IPS-11a (cell line): ENCODE results near the gene TMEM44.

Experiments used
- H3K4me3 ChIP-seq: one replicate; pipeline ENCODE4 v1.5.1; 2013; ENCODE audit warnings: low read depth, low read length, control low read depth

Gene TMEM44

DNA sequence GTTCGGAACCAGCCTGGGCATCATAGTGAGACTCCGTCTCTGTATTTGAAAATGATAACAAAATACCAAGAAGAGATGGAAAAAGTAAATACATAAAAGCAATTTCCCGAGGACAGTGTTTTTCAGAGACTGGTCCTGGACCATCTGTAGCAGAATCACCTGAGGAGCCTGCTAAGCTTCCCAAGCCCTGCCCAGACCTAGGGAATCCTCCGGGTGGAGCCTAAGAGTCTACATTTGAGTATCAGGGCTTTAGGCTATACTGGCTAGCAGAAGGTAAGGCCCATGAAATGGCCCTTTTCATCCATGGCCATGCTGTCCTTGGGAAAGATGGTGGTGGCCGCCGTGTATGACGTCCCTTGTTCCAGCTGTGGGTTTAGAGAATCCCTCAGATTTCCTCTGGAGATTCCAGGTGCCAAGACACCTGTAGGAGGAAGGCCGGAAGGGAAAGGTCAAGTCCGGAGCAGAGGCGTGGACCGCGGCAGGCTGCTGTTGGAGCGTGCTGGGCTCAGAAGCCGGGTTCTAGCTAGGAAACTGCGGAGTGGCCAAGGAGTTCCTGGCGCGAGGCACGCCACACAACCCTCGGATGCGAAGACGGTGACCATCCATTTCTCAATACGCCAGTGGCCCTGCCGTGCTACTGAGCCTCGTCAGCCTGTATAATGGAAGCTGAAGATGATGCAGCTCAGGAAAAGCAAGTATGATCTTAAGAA, 50.9 kb downstream of the TMEM44 start:
- H3K4me3 ChIP-seq: no peak overlapping the region

DNA sequence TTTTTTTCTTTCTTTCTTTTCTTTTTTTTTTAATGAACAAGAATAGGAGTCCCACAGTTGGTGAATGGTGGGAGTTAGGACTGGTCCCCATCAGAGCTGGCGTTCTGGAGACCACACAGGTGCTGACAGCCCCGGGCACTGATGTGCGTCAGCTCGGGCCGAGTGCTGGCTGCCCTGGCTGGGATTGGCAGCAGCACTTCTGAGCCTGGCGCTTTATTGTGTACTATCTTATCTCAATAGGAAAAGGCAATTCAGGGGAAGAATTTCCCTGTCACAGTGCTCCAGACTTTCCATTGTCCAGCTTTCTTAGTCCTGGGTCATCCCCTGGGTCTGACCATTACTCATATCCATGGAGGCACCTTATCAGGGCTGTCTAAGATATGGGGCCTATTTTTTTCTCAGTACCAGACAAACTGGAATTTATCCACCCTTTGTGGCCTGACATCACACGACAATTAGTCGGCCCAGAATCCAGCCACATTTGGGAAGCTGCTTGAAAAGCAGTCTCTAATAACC, 54.1 kb downstream of the TMEM44 start:
- H3K4me3 ChIP-seq: no peak overlapping the region

DNA sequence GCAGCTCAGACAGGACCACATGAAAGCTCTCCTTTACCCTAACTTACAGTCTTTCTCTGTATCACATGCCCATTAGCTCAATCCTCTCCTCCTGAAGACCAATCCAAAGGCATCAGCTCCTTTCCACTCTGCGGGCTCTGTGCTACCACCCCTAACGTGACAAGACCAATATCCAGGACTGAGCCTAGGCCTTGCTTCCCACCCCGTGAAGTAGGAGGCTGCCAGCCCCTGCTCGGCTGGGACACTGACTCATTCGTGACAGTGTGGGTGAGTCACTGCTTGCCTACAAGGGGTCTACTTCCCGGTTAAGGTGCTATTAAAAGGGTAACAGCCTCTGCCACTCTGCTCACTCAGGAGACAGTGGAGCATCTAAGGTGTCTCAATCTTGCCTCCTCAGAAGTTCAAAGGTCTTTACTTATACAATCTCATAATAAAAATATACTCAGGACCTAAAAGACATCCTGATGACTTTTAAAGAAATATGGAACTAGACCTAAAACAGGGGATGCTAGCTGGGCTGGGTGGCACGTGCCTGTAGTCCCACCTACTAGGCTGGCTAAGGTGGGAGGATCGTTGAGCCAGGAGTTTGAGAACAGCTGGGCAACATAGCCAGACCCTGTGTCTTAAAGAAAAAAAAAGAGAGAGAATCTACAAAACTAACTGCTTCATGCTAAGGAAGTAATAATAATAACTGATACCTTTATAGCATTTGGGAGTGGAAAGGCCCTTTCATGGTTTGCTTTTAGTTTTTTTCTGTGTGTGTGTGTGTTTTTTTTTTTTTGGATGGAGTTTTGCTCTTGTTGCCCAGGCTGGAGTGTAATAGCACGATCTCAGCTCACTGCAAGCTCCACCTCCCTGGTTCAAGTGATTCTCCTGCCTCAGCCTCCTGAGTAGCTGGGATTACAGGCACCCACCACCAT, 55.0 kb downstream of the TMEM44 start:
- no peak overlapping the region for H3K4me3 ChIP-seq

DNA sequence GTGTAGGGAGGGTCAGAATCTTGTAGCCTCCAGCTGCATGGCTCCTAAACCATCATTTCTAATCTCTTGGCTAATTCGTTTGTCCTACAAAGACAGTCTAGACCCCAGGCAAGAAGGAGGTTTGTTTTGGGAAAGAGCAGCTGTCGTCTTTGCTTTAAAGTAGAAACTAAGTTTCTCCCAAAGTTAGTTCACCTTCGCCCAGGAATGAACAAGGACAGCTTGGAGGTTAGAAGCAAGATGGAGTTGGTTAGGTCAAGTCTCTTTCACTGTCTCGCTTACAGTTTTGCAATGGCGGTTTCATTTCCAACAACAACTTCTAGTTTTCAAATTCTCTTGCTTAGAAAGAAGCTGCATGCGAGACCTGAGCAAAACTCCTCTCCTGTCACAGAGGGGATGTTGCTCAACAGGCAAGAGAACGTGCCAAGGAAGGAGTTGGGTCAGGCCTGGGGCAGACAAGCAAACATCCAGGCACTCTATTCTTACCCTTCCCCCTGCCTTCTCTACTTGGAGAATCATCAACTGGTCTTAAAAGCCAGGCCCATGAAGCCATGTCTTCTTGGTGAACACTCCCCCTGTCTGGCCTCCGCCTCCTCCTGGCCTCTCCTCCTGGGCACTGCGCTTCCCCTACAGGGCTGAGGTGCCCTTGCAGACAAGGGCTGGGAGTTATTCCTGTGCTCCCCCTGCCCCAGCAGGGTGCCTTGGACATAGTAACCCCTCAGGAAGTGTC, 57.6 kb downstream of the TMEM44 start:
- H3K4me3 ChIP-seq: no peak overlapping the region

DNA sequence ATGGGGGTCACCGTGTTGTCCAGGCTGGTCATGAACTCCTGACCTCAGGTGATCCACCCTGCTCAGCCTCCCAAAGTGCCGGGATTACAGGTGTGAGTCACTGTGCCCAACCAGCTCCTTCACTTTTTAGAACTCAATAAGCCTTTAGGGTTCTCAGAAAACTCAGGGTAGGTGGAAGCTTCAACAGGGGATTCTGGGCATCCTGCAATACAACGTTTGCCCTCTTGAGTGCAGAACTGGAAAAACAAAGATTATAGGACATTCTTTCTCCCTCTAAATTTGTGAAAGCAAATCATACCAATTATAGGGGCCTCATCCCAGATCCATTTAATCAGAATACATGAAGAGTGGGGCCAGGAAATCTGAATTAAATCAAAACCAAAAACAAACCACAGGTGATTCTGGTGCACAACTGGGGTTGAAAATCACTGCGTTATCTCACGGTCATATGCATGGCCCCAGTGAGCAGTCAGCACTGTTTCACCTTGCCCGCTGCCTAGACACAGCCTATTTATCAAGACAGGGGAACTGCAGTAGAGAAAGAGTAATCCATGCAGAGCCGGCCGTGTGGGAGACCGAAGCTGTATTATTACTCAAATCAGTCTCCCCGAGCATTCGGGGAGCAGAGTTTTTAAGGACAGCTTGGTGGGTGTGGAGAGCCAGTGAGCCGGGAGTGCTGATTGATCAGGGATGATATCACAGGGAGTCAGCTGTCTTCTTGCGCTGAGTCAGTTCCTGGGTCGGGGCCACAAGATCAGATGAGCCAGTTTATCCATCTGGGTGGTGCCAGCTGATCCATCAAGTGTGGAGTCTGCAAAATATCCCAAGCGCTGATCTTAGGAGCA, 58.4 kb downstream of the TMEM44 start:
- no peak overlapping the region for H3K4me3 ChIP-seq

DNA sequence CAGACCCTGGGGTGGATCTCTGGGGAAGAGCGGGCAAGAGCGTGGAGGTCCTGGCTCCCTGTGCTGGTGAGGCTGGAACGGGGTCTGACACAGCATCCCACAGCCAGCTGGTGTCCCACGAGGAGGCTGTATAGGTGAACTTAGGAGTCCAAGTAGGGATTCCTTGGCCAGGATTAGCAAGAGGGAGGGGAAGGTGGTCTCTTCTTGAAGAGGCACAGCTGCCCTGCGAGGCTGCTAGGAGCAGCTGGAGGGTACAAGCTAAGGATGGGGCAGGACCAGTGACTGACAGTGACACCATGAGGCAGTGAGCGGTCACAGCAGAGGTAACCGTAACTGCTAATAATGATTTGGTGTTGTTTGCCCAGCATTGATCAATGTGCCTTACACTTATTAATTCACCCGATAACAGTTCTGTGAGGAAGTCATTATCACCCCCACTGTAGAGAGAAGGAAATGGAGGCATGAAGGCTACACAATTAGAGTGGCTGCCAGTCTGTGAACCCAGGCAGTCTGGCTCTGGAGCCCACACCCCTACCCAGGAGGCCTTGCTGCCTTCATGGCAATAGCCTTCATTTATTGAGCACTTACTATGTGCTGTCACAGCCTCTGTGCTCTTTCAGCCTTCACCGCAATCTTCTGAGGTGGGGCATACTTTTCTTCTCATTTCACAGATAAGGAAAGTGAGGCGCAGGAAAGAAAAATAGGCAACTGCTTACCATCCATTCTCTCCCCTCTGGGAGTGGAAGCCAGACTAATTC, 59.4 kb downstream of the TMEM44 start:
- H3K4me3 ChIP-seq: no peak overlapping the region

DNA sequence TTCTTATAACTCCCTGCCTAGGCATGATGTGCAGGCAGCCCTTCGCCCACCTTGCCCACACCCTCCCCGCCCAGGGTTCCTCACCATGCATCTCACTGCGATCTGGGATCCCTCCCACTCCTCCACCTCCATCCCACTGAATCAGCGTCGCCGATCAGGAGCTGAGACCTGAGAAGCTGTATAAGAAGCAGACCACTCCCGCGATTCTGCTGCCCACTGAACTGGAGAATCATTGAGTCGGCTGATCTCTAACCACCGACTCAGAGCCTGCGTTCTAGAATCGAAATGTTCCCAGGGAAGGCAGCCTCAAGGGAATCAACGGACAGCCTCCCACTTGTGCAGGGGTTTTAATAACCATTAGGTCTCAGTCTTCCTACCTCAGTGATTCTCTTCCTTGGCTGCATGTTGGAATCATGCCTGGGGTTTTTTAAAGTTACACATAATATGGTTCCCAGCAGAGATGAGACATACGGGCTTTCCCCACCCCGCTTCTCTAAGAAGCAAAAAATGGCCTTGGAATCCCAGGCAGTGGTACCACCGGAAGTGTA, 60.2 kb downstream of the TMEM44 start:
- no peak overlapping the region for H3K4me3 ChIP-seq

DNA sequence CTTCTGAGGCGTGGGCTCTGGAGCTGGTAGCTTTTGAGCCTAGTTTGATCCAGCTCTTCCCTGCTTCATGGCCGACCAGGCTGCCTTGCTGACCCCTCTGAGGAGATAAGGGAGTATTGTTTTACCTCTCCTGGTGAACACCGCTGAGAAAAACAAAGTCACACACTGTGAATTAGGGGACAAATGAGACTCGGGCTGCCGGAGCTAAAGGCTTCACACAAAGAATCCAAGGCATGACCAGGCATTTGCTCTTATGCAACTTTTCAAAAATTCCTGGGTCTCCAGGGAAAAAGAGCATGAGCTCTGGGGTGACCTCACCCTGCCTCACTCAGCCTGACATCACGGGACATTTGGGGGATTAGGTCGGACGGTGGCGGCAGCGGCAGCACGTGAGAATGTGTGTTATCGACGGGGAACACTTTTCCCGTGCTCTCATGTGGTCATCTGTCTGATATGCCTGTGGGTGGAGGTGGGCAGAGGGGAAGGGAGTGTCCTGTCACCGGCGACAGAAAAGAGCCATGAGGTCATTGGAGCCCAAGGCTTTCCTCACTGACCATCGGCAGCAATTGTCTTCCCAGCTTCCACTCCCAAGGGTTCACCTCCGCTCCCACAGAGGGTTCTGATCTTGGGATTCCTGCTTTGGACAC, 61.0 kb downstream of the TMEM44 start:
- no peak overlapping the region for H3K4me3 ChIP-seq

DNA sequence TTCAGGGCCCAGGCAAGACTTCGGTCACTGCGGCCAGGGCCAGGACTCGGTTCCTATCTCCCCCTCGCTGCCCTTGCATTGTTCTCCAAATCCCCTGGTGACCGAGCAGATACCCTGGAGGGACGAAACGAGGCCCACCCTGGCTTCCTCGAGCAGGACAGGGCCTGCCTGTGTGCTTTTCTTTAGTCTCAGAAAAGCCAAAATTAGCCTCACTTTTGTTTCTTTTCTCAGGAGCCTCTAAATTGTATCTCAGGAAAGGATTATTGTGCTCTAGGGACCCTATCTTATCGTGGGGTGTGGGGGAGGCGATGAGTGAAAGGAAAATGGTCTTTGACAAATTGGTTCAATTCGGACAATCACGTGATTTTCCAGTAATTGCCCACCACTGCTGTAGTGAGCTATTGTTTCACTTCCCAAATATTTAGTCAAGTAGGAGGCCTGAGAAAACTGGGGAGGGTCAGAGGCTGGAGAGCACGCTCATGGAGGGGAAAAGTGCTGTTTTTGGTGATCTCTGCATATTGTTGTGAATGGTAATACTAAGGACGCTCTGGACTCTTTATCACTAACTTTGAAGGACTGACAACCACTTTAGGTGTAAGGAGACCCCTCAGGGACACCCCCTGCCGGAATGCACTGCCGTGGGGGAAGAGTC, 61.6 kb downstream of the TMEM44 start:
- H3K4me3 ChIP-seq: no peak overlapping the region

DNA sequence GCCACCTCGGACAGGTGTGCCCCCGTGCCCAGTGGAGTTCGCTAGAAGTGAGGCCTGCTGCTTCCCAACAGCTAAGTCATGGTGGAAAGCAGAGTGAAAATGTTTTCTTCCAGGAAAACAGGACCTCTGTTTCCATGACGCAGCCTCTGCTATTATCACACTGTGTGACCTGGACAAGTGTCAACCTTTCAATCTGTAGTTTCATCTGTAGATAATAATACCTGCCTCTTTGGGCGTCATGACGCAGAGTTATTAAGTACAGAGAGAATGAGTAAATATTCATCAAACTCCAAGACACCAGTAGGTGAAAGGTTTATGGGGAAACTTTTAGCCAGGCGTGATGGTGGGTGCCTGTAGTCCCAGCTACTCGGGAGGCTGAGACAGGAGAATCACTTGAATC, 62.3 kb downstream of the TMEM44 start:
- H3K4me3 ChIP-seq: no peak overlapping the region

DNA sequence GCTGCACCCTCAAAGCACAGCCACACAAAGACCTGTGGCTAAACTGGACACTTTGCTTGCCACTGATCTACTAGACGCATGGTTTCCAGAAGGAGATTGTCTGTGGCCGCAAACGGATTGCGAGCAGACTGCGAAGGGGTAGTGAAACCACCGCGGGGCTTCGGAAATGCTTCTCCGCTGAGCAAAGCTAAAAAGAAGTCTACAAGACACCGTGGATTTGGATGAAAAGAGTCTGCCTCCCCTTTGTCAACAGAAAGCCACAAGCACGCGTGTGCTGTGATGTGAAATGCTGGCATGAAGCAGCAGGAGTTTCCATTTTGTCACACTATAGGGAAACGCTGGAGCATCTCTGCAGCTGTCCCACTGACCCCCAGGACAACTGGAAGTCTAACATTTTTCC, 63.0 kb downstream of the TMEM44 start:
- no peak overlapping the region for H3K4me3 ChIP-seq

DNA sequence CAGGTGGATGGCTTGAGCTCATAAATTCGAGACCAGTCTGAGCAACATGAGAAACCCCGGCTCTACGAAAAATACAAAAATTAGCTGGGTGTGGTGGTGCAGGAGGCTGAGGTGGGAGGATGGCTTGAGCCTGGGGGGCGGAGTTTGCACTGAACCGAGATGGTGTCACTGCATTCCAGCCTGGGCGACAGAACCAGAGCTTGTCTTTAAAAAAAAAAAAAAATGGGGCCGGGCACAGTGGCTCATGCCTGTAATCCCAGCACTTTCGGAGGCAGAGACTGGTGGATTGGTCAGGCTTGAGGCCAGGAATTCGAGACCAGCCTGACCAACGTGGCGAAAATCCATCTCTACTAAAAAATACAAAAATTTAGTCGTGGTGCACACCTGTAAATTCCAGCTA, 64.0 kb downstream of the TMEM44 start:
- no peak overlapping the region for H3K4me3 ChIP-seq

DNA sequence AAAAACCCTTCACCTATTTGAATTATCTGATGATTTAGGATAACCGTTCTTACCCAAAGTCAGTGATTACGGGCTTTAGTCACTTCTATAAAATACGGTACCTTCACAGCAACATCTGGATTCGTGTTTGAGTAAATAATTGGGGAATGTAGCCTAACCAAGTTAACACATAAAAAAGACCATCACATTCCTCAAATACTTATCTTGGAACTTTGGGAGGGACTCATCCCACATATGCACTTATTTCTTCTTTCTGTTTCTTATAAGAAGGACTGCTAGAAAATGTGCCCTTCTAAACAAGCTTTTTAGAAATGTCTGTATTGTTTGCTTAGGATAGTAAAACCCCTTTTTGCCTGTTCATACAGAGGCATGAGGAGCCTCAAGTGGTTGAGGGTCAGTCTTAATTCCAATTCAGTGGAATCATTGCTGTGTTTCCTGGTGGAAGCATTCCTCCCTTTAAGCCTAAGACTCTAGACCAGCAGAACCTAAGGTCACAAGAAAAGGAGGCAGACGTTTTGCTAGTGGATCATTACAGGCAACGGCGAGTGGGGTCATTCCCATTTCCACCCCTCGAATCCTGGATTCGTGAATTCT, 67.5 kb downstream of the TMEM44 start:
- no peak overlapping the region for H3K4me3 ChIP-seq

DNA sequence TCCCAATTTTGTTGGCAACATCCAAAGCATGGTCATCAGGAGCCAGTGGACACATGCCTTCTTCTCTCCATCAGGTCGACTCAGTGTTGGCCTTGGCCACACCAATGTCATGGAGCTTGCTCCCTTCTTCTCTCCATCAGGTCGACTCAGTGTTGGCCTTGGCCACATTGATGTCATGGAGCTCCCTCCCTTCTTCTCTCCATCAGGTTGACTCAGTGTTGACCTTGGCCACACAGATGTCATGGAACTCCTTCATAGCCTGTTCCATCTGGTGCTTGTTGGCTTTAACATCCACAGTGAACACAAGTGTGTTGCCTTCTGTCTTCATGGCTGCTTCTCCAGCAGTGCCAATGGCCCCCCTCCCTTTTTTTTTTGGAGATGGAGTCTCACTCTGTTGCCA, 70.2 kb downstream of the TMEM44 start:
- H3K4me3 ChIP-seq: no peak overlapping the region

DNA sequence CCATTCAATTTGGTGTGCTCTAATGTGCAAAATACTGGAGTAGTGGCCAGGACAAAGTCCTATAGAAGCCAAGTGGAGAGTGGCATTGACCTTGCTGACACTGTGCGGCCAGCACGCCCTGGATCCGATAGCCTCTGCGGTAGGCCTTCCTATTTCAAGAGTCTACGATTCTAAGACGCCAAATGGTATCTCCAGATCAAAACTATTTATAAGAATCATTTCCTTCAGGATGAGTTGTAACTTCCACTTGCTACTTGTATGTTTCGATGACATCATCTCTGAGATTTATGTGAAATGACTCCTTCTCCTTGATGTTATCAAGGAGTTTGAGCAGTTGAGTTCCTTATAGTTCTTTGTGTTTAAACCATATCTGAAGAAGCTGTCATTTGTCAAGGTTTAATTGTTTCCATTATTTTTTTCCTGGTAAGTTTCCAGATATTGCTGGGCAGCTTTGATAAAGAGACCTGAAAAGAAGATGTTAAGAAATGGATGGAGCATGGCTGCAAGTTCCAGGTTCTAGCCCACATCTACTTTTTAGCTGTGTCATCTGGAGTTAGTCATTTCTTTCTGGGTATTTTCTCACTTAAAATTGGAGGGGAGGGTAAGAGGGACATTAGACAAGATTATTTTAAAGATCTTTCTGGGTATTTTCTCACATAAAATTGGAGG, 71.8 kb downstream of the TMEM44 start:
- H3K4me3 ChIP-seq: no peak overlapping the region

DNA sequence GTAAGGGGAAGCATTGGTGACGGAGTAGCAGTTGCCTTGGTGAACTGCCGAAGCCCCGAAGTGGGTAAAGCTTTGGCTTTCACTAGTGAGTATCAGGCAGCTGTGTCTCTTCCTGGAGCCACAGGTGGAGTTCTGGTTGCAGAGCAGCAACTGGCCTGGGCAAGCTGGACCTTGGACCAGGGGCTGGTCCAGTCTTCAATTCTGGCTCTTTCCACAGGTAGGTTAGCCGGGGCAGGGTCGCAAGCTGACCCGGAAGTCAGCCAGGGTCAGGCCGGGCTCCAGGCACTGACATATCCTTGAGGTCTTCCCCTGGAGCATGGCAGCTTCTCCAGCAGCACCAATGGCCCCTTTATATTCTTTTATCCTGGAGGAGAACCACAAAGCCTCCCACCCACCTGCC, 73.2 kb downstream of the TMEM44 start:
- H3K4me3 ChIP-seq: no peak overlapping the region

DNA sequence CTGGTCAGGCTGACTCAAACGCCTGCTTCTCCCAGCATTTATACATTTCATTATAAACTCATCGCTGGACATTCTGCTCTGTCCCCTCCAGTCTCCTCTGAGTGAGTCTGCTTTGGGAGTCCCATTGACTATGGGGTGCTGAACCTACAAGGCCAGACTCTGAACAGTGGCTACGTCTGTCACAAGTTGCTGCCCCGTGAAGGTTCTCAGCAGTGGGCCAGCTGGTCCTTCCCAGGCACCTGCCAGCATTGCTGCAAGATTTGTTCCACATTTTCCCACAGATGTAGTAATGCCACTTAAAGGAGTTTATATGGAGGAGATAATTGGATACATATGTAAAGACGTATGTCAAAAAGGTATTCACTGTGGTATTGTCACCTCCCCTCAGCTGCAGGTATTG, 73.7 kb downstream of the TMEM44 start:
- no peak overlapping the region for H3K4me3 ChIP-seq
